Endothelial cell of umbilical vein (primary cell): ENCODE data around the gene LRRC37A2. TPM values are rescaled to one million over a fixed set of nuclear protein-coding genes. Genes with fewer than 3 reads are reported as not detected.
"Not testable (repeated sequence)": the region's sequence is repeated elsewhere in the genome, so short reads cannot be mapped to it uniquely, and the experiment has no call there.

ENCODE experiments used
- BruUV-seq: library from RNA; stranded (reverse); fragments of 400-500 nt; replicated peaks from 2 replicates; lab custom pipeline; 2021; lab: Mats Ljungman, UMichigan
- CTCF ChIA-PET: fragments of 300-600, 350-600 bp; sonication (Branson Sonifier 250); formaldehyde crosslinking; loops from one replicate; lab custom pipeline; 2021; ENCODE audit warnings: antibody characterized with exemption, inconsistent platforms; lab: Charles Lee
- POLR2A ChIA-PET: fragments of 300-600, 350-600 bp; sonication (Branson Sonifier 250); formaldehyde crosslinking; loops from one replicate; lab custom pipeline; 2021; ENCODE audit warnings: antibody characterized with exemption, inconsistent platforms; lab: Charles Lee
- DNase-seq: peaks from one replicate; pipeline ENCODE4 v3.0.0-alpha.2; 2011; ENCODE audit warnings: low read depth, low spot score
- FAIRE-seq: peaks from 2 replicates; lab custom pipeline; 2011; peaks lifted over from hg19 to GRCh38; lab: Jason Lieb, UNC
- H2AFZ ChIP-seq: 2 replicates; pipeline ENCODE4 v1.6.0; 2012; ENCODE audit warnings: low read depth, low read length, control low read depth, inconsistent platforms
- H3K27ac ChIP-seq: 2 replicates; pipeline ENCODE4 v1.5.1; 2011; ENCODE audit warnings: low read depth, mild to moderate bottlenecking, control low read depth, low read length, moderate library complexity; ENCODE audit not compliant: insufficient read depth
- H3K27me3 ChIP-seq, 2 experiments: 2 replicates each; pipeline versions ENCODE4 v1.6.0 to v1.6.1; 2011; ENCODE audit warnings: low read length in 2 of 2, mixed read lengths in 1 of 2; ENCODE audit not compliant: control insufficient read depth in 2 of 2, insufficient read depth in 2 of 2
- H3K36me3 ChIP-seq, 2 experiments: 2 replicates in 1 of 2; 3 replicates in 1 of 2; pipeline ENCODE4 v1.5.1; 2011; ENCODE audit warnings: low read length in 2 of 2, mild to moderate bottlenecking in 1 of 2, moderate library complexity in 1 of 2; ENCODE audit not compliant: control insufficient read depth in 2 of 2, insufficient read depth in 2 of 2; ENCODE audit errors: extremely low read depth in 1 of 2
- H3K4me1 ChIP-seq: 3 replicates; pipeline ENCODE4 v1.5.1; 2011; ENCODE audit warnings: mild to moderate bottlenecking, low read length; ENCODE audit not compliant: control insufficient read depth, insufficient read depth; ENCODE audit errors: extremely low read depth
- H3K4me2 ChIP-seq: 2 replicates; pipeline ENCODE4 v1.6.1; 2011; ENCODE audit warnings: low read length, control low read depth, mixed read lengths; ENCODE audit not compliant: insufficient read depth
- H3K4me3 ChIP-seq, 3 experiments: fragments of 200-600 bp in 1 of 3; sonication (generic), shearing (Covaris generic) in 1 of 3; replicated peaks in 1 of 3; 2 replicates each; pipeline ENCODE4 v1.5.1; 2011 to 2016; ENCODE audit warnings: control low read depth in 3 of 3, low read length in 3 of 3, mild to moderate bottlenecking in 2 of 3, inconsistent platforms in 1 of 3, low read depth in 1 of 3, moderate library complexity in 1 of 3; ENCODE audit not compliant: insufficient read depth in 1 of 3
- H3K79me2 ChIP-seq: 2 replicates; pipeline ENCODE4 v1.6.0; 2012; ENCODE audit warnings: low read length, inconsistent platforms; ENCODE audit not compliant: control insufficient read depth, insufficient read depth
- H3K9ac ChIP-seq: replicated peaks from 2 replicates; pipeline ENCODE3; 2011; ENCODE audit warnings: low read length, control low read depth; ENCODE audit not compliant: insufficient read depth; ENCODE audit errors: extremely low read depth
- H3K9me1 ChIP-seq: replicated peaks from 3 replicates; pipeline ENCODE4 v1.6.0; 2011; ENCODE audit warnings: mild to moderate bottlenecking, low read length; ENCODE audit not compliant: control insufficient read depth, insufficient read depth; ENCODE audit errors: extremely low read depth
- H3K9me3 ChIP-seq: replicated peaks from 2 replicates; pipeline ENCODE4 v1.5.1; 2012; ENCODE audit warnings: low read length, inconsistent platforms; ENCODE audit not compliant: control insufficient read depth, insufficient read depth
- H4K20me1 ChIP-seq: replicated peaks from 2 replicates; pipeline ENCODE3; 2011; ENCODE audit warnings: mild to moderate bottlenecking, low read length; ENCODE audit not compliant: control insufficient read depth, insufficient read depth; ENCODE audit errors: extremely low read depth
- dilution Hi-C: fragments of 300-500 bp; cut with MboI; formaldehyde crosslinking; loops from one replicate; pipeline ENCODE4 v1.15.0; 2019; ENCODE audit warnings: low sequenced_read_pairs; ENCODE audit not compliant: extremely low pct_ligation_motif_present
- intact Hi-C: fragments of 100-400 bp; cut with micrococcal nuclease; formaldehyde crosslinking; loops from one replicate; pipeline ENCODE4 v1.10.0; 2022
- polyA plus RNA-seq, 4 experiments: library from polyadenylated mRNA; depleted of rRNA in 3 of 4; stranded (reverse) in 3 of 4; unstranded in 1 of 4; fragments of >200 nt; gene quantifications; 2 replicates each; pipeline versions ENCODE4 v1.2.1 to v1.2.3, GENCODE V29; 2011 to 2012; ENCODE audit warnings: missing spikeins in 1 of 4
- total RNA-seq: library from RNA; stranded (reverse); gene quantifications from 2 replicates; pipeline ENCODE4 v1.2.3, GENCODE V29; 2021

Gene LRRC37A2
- total and polyA plus RNA-seq, 2 donors (not counting 3 experiments of a cell fraction or from before 2014, with no cell fraction given): 3.4 to 6.5 TPM

- H2AFZ ChIP-seq, H3K4me1 ChIP-seq, intact Hi-C loops, H3K36me3 ChIP-seq, H3K9me1 ChIP-seq, POLR2A ChIA-PET, H3K9me3 ChIP-seq, H3K27ac ChIP-seq, CTCF ChIA-PET, H4K20me1 ChIP-seq, H3K4me3 ChIP-seq, DNase-seq, H3K9ac ChIP-seq, H3K27me3 ChIP-seq, dilution Hi-C loops, H3K79me2 ChIP-seq: not testable (repeated sequence)
- H3K4me2 ChIP-seq: peak within 1 kb of the TSS; percentile 42
- FAIRE-seq: peak; percentile 99
- TSS peak; percentile 54 for BruUV-seq
Measured at GRCh38 chr17:46579083-46580075, 67.1 kb downstream of the LRRC37A2 start, which contains the start of gene ARL17A. TSS of gene ARL17A (minus strand) at chr17:46579691. CDS start at chr17:46576322, 3,369 bp downstream.

DNA sequence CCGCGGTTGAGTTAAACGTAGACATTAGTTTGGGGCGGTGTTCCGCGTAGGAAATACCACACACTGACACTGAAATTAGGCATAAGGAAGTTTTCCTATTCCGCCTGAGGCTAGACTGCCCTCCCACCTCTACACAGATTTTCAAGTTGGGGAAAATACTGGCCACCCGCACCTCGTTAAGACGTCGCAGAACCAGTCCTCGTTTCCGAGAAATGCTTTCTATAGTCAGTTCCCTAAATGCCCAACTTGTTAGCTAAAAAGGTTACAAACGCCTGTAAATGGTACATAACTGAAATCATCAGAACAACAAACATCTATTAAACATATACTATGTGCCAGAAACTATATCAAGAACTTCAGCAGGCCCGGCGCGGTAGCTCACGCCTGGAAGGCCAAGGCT lies 67.8 kb downstream of the LRRC37A2 start:
- BruUV-seq, H3K79me2 ChIP-seq, H3K27ac ChIP-seq, H4K20me1 ChIP-seq, H3K9ac ChIP-seq, H3K27me3 ChIP-seq, dilution Hi-C loops, H2AFZ ChIP-seq, POLR2A ChIA-PET, H3K36me3 ChIP-seq, FAIRE-seq, H3K9me3 ChIP-seq, DNase-seq, CTCF ChIA-PET, H3K9me1 ChIP-seq, H3K4me1 ChIP-seq, H3K4me3 ChIP-seq, intact Hi-C loops: not testable (repeated sequence)
- H3K4me2 ChIP-seq: peak overlapping the region; percentile 42

- BruUV-seq, H3K4me3 ChIP-seq, CTCF ChIA-PET, dilution Hi-C loops, H3K27me3 ChIP-seq, H3K79me2 ChIP-seq, POLR2A ChIA-PET, H3K4me1 ChIP-seq, DNase-seq, FAIRE-seq, H3K9me1 ChIP-seq, H3K9me3 ChIP-seq, intact Hi-C loops, H3K27ac ChIP-seq, H3K4me2 ChIP-seq, H4K20me1 ChIP-seq, H3K36me3 ChIP-seq, H3K9ac ChIP-seq, H2AFZ ChIP-seq: not testable (repeated sequence)
Measured at GRCh38 chr17:46585444-46585843, 73.2 kb downstream of the LRRC37A2 start.
